ENCODE data around the gene DDX17. TPM values are rescaled to one million over a fixed set of nuclear protein-coding genes. Genes with fewer than 3 reads are reported as not detected.

Gene DDX17
- total RNA-seq = 100 to 1,000 TPM; 507 to 621 TPM
- 386 TPM for polyA plus RNA-seq (2013, experiment 1 of 2)
- 344 TPM for polyA plus RNA-seq (2013, experiment 2 of 2)
- long read RNA-seq, experiment 1, full-length matches to known transcripts = 22 of 124 reads
- long read RNA-seq, experiment 1, partial matches to known transcripts = 14 of 124 reads
- long read RNA-seq, experiment 1, other reads (novel, unspliced or antisense) = 88 of 124 reads
- long read RNA-seq, experiment 2, full-length matches to known transcripts = 9 of 69 reads
- long read RNA-seq, experiment 2, partial matches to known transcripts = 10 of 69 reads
- long read RNA-seq, experiment 2, other reads (novel, unspliced or antisense) = 50 of 69 reads
- long read RNA-seq, experiment 3, full-length matches to known transcripts = 43 of 271 reads
- long read RNA-seq, experiment 3, partial matches to known transcripts = 128 of 271 reads
- long read RNA-seq, experiment 3, other reads (novel, unspliced or antisense) = 100 of 271 reads
- long read RNA-seq, experiment 4, partial matches to known transcripts = 6 of 12 reads
- long read RNA-seq, experiment 4, other reads (novel, unspliced or antisense) = 6 of 12 reads

- H3K27ac Mint-ChIP-seq = peak within 1 kb of the TSS; percentile 100
- no peaks in the 10 kb centered on the region for H3K9me3 ChIP-seq (ENCODE audit: control insufficient read depth, low read length)
- TF ChIP-seq, protein P1, sequence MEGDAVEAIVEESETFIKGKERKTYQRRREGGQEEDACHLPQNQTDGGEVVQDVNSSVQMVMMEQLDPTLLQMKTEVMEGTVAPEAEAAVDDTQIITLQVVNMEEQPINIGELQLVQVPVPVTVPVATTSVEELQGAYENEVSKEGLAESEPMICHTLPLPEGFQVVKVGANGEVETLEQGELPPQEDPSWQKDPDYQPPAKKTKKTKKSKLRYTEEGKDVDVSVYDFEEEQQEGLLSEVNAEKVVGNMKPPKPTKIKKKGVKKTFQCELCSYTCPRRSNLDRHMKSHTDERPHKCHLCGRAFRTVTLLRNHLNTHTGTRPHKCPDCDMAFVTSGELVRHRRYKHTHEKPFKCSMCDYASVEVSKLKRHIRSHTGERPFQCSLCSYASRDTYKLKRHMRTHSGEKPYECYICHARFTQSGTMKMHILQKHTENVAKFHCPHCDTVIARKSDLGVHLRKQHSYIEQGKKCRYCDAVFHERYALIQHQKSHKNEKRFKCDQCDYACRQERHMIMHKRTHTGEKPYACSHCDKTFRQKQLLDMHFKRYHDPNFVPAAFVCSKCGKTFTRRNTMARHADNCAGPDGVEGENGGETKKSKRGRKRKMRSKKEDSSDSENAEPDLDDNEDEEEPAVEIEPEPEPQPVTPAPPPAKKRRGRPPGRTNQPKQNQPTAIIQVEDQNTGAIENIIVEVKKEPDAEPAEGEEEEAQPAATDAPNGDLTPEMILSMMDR (conservative IDR thresholded peaks at IDR 0.05) = no peak
- H3K4me1 Mint-ChIP-seq = peaks cover 27% of the 10 kb centered on the region
- no peaks in the 10 kb centered on the region for H3K27me3 Mint-ChIP-seq (ENCODE audit: insufficient read depth)
- peak; percentile 96 for DNase-seq
- H3K27me3 ChIP-seq (ENCODE audit: control insufficient read depth, insufficient read depth, low read length, poor library complexity, severe bottlenecking) = no peaks in the 10 kb centered on the region
- peaks cover 41% of the 10 kb centered on the region for H3K36me3 Mint-ChIP-seq (ENCODE audit: low read depth)
- peaks cover 3% of the 10 kb centered on the region for H3K4me1 ChIP-seq (ENCODE audit: control insufficient read depth, insufficient read depth, low read length)
- H3K4me3 ChIP-seq (ENCODE audit: low read length) = peak within 1 kb of the TSS; percentile 93
- H3K9ac ChIP-seq (ENCODE audit: extremely low read depth, low read length, poor library complexity, severe bottlenecking) = peak within 1 kb of the TSS; percentile 100
- peak within 1 kb of the TSS; percentile 100 for H3K27ac ChIP-seq (ENCODE audit: low read depth, low read length)
- no peaks in the 10 kb centered on the region for H3K9me3 Mint-ChIP-seq
- peak within 1 kb of the TSS; percentile 99 for H3K4me3 Mint-ChIP-seq
- WGBS, 2 experiments (ENCODE audit: insufficient coverage in 1 of 2, insufficient read length in 1 of 2) = 2 to 6% methylated on average over 33 to 83 of the region's 83 CpGs
- peaks cover 32% of the 10 kb centered on the region for H3K36me3 ChIP-seq (ENCODE audit: control insufficient read depth, insufficient read depth, low read length)
These were observed at the start of gene DDX17 for GRCh38 chr22:38506118-38506962. DDX17 (minus strand) TSS chr22:38506311.

DNA sequence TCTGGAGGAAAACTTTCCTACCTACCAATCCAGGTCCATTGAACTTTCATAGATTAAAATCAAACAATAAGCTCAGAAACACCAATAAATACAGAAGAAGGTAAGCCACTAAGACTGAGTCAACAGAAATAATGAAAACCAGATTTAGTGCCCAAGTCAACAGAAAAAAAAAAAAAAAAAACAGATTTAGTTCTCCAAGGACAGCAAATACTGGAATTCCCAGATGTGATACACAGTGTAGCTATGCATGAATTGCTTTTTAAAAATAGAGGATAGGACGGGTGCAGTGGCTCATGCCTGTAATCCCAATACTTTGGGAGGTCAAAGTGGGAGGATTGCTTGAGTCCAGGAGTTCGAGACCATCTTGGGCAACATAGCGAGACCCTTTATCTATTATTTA is 48.2 kb upstream of the DDX17 start:
- DNase-seq = no peak
- Mint-ChIP-seq H3K9me3 (no peaks in the 10 kb centered on the region), H3K27me3 (ENCODE audit: insufficient read depth) (no peaks in the 10 kb centered on the region), H3K36me3 (ENCODE audit: low read depth) (no peaks in the 10 kb centered on the region), H3K27ac (no peak overlapping the region), H3K4me3 (no peak overlapping the region), H3K4me1 (no peaks in the 10 kb centered on the region)
- Histone ChIP-seq H3K9me3 (ENCODE audit: control insufficient read depth, low read length) (no peaks in the 10 kb centered on the region), H3K27ac (ENCODE audit: low read depth, low read length) (no peak overlapping the region), H3K4me1 (ENCODE audit: control insufficient read depth, insufficient read depth, low read length) (no peaks in the 10 kb centered on the region), H3K4me3 (ENCODE audit: low read length) (no peak overlapping the region), H3K36me3 (ENCODE audit: control insufficient read depth, insufficient read depth, low read length) (no peaks in the 10 kb centered on the region), H3K9ac (ENCODE audit: extremely low read depth, low read length, poor library complexity, severe bottlenecking) (no peak overlapping the region), H3K27me3 (ENCODE audit: control insufficient read depth, insufficient read depth, low read length, poor library complexity, severe bottlenecking) (no peaks in the 10 kb centered on the region)
- WGBS, 2 experiments (ENCODE audit: insufficient coverage in 1 of 2, insufficient read length in 1 of 2) = 77 to 83% methylated on average over 1 of the region's 3 CpGs
- TF ChIP-seq, protein P1 (conservative IDR thresholded peaks at IDR 0.05) = no peak

DNA sequence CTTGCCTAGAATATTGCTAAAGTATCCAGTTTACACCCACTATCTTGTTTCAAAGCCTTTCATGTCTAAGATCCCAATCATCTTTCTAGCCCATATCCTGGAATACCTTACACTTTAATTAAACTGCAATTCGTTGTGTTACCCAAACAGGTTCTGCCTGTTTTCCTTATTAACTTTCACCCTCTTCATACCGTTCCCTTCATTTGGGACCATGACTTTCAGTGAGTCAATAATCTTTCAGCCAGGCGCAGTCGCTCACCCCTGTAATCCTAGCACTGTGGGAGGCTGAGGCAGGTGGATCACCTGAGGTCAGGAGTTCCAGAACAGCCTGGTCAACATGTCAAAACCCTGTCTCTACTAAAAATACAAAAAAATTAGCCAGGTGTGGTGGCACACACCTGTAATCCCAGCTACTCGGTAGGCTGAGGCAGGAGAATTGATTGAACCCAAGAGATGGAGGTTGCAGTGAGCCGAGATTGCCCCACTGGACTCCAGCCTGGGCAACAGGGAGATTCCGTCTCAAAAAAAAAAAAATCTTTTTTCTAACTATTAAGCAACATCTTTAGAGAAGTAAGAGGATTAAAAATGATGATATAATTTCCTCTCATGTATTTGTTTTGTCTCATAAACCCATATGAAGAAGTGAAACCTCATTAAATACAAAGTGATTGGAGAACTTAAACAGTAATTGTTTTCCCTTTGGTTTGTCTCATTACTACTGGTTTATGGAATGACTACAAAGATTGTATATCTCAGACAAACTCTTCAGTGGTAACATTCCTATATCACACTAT is 43.2 kb upstream of the DDX17 start:
- TF ChIP-seq, protein P1 (conservative IDR thresholded peaks at IDR 0.05) = no peak
- peaks cover 3% of the 10 kb centered on the region for H3K9me3 ChIP-seq (ENCODE audit: control insufficient read depth, low read length)
- H3K4me1 ChIP-seq (ENCODE audit: control insufficient read depth, insufficient read depth, low read length) = no peaks in the 10 kb centered on the region
- H3K36me3 Mint-ChIP-seq (ENCODE audit: low read depth) = peaks cover 3% of the 10 kb centered on the region
- DNase-seq = no peak
- H3K9ac ChIP-seq (ENCODE audit: extremely low read depth, low read length, poor library complexity, severe bottlenecking) = no peak overlapping the region
- H3K27me3 Mint-ChIP-seq (ENCODE audit: insufficient read depth) = no peaks in the 10 kb centered on the region
- H3K4me3 Mint-ChIP-seq = no peak overlapping the region
- peaks cover 3% of the 10 kb centered on the region for H3K4me1 Mint-ChIP-seq
- H3K27me3 ChIP-seq (ENCODE audit: control insufficient read depth, insufficient read depth, low read length, poor library complexity, severe bottlenecking) = no peaks in the 10 kb centered on the region
- WGBS, 2 experiments (ENCODE audit: insufficient coverage in 1 of 2, insufficient read length in 1 of 2) = 89 to 93% methylated on average over 3 to 6 of the region's 7 CpGs
- no peak overlapping the region for H3K4me3 ChIP-seq (ENCODE audit: low read length)
- no peak overlapping the region for H3K27ac ChIP-seq (ENCODE audit: low read depth, low read length)
- no peak overlapping the region for H3K27ac Mint-ChIP-seq
- no peaks in the 10 kb centered on the region for H3K36me3 ChIP-seq (ENCODE audit: control insufficient read depth, insufficient read depth, low read length)
- peaks cover 2% of the 10 kb centered on the region for H3K9me3 Mint-ChIP-seq

Measured in endodermal cell (in vitro differentiated cells).